Nephron (organoid): ENCODE results near the gene PHRF1.
A peak's percentile ranks its signal among the peaks of the same experiment; 100 is the strongest.

Source experiments
- H3K27ac Mint-ChIP-seq, 3 experiments: 2 replicates each; pipeline ENCODE4 v1.8.0; 2020; ENCODE audit warnings: mixed read lengths in 3 of 3, mild to moderate bottlenecking in 2 of 3, moderate library complexity in 1 of 3
- H3K27me3 Mint-ChIP-seq: 2 replicates; pipeline ENCODE4 v1.8.0; 2021; ENCODE audit warnings: low read depth, mild to moderate bottlenecking, moderate library complexity, mixed read lengths
- H3K36me3 Mint-ChIP-seq: 2 replicates; pipeline ENCODE4 v1.8.0; 2020; ENCODE audit warnings: low read depth, mixed read lengths
- H3K4me1 Mint-ChIP-seq: 2 replicates; pipeline ENCODE4 v1.8.0; 2020; ENCODE audit warnings: mixed read lengths
- H3K4me3 Mint-ChIP-seq, 3 experiments: 2 replicates each; pipeline ENCODE4 v1.8.0; 2020; ENCODE audit warnings: mild to moderate bottlenecking in 3 of 3, mixed read lengths in 3 of 3, moderate library complexity in 2 of 3
- H3K9me3 Mint-ChIP-seq: 2 replicates; pipeline ENCODE4 v1.8.0; 2020; ENCODE audit warnings: mixed read lengths
- TF ChIP-seq, protein P1 (sequence below), 3 experiments: fragments of 200-600 bp; sonication (generic); IDR thresholded peaks; one replicate each; pipeline ENCODE4 v1.5.0; 2021; ENCODE audit warnings: antibody characterized with exemption in 3 of 3; ENCODE audit not compliant: unreplicated experiment in 3 of 3

The PHRF1 gene

GRCh38 chr11:575313-575995, 816 bp upstream of the PHRF1 start:
- TF ChIP-seq, protein P1, sequence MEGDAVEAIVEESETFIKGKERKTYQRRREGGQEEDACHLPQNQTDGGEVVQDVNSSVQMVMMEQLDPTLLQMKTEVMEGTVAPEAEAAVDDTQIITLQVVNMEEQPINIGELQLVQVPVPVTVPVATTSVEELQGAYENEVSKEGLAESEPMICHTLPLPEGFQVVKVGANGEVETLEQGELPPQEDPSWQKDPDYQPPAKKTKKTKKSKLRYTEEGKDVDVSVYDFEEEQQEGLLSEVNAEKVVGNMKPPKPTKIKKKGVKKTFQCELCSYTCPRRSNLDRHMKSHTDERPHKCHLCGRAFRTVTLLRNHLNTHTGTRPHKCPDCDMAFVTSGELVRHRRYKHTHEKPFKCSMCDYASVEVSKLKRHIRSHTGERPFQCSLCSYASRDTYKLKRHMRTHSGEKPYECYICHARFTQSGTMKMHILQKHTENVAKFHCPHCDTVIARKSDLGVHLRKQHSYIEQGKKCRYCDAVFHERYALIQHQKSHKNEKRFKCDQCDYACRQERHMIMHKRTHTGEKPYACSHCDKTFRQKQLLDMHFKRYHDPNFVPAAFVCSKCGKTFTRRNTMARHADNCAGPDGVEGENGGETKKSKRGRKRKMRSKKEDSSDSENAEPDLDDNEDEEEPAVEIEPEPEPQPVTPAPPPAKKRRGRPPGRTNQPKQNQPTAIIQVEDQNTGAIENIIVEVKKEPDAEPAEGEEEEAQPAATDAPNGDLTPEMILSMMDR (IDR thresholded peaks at IDR 0.05; ENCODE audit: unreplicated experiment in 3 of 3): no peak
- no peaks in the 10 kb centered on the region for H3K9me3 Mint-ChIP-seq
- H3K36me3 Mint-ChIP-seq: no peaks in the 10 kb centered on the region
- peak overlapping the region; percentile 82 to 92 (median 87) for H3K4me3 Mint-ChIP-seq
- H3K27ac Mint-ChIP-seq: peak overlapping the region; percentile 83 to 92 (median 90)
- H3K4me1 Mint-ChIP-seq: peaks cover 25% of the 10 kb centered on the region
- peaks cover 22% of the 10 kb centered on the region for H3K27me3 Mint-ChIP-seq

- Mint-ChIP-seq H3K27ac (peak overlapping the region; percentile 74 to 92 (median 88)), H3K4me1 (peaks cover 34% of the 10 kb centered on the region), H3K4me3 (peak overlapping the region; percentile 89 to 93 (median 92)), H3K36me3 (peaks cover 9% of the 10 kb centered on the region), H3K27me3 (peaks cover 22% of the 10 kb centered on the region), H3K9me3 (no peaks in the 10 kb centered on the region)
- TF ChIP-seq, protein P1 (IDR thresholded peaks at IDR 0.05; ENCODE audit: unreplicated experiment in 3 of 3): no peak
Observed at GRCh38 chr11:576811-577610, 741 bp downstream of the PHRF1 start.

- Mint-ChIP-seq H3K36me3 (peaks cover 9% of the 10 kb centered on the region), H3K27ac (peak overlapping the region; percentile 74 to 92 (median 88)), H3K4me1 (peaks cover 34% of the 10 kb centered on the region), H3K9me3 (no peaks in the 10 kb centered on the region), H3K27me3 (peaks cover 22% of the 10 kb centered on the region), H3K4me3 (peak overlapping the region; percentile 89 to 93 (median 92))
- TF ChIP-seq, protein P1 (IDR thresholded peaks at IDR 0.05; ENCODE audit: unreplicated experiment in 3 of 3): no peak
Observed at GRCh38 chr11:577611-577894, 1.3 kb downstream of the PHRF1 start.

- peaks cover 18% of the 10 kb centered on the region for H3K27me3 Mint-ChIP-seq
- peaks cover 34% of the 10 kb centered on the region for H3K4me1 Mint-ChIP-seq
- peak overlapping the region in 2 of 3 experiments; percentile 49 to 51 for H3K27ac Mint-ChIP-seq
- peak overlapping the region; percentile 89 to 93 (median 92) for H3K4me3 Mint-ChIP-seq
- peaks cover 9% of the 10 kb centered on the region for H3K36me3 Mint-ChIP-seq
- no peaks in the 10 kb centered on the region for H3K9me3 Mint-ChIP-seq
- TF ChIP-seq, protein P1 (IDR thresholded peaks at IDR 0.05; ENCODE audit: unreplicated experiment in 3 of 3): no peak
Observed at GRCh38 chr11:578276-579035, 2.2 kb downstream of the PHRF1 start.

GRCh38 chr11:579830-580601, 3.7 kb downstream of the PHRF1 start:
- H3K9me3 Mint-ChIP-seq: no peaks in the 10 kb centered on the region
- peaks cover 8% of the 10 kb centered on the region for H3K27me3 Mint-ChIP-seq
- peaks cover 15% of the 10 kb centered on the region for H3K36me3 Mint-ChIP-seq
- peak overlapping the region; percentile 67 to 93 (median 83) for H3K4me3 Mint-ChIP-seq
- peak overlapping the region in 1 of 3 experiments; percentile 27 for H3K27ac Mint-ChIP-seq
- TF ChIP-seq, protein P1 (IDR thresholded peaks at IDR 0.05; ENCODE audit: unreplicated experiment in 3 of 3): no peak
- peaks cover 21% of the 10 kb centered on the region for H3K4me1 Mint-ChIP-seq
